Activated T-cell treated with anti-CD3 and anti-CD28 coated beads, Interleukin-2, amount 50 U/mL, for 24 hours (primary cell): Measurements from ENCODE around the gene DOCK1.

ENCODE experiments used
- DNase-seq: peaks from one replicate; pipeline ENCODE4 v3.0.0-alpha.2; 2020
- H3K27ac Mint-ChIP-seq: 2 replicates; pipeline ENCODE4 v1.8.0; 2020; ENCODE audit warnings: mild to moderate bottlenecking, mixed read lengths
- H3K27me3 Mint-ChIP-seq: 2 replicates; pipeline ENCODE4 v1.8.0; 2020; ENCODE audit warnings: mixed read lengths
- H3K36me3 Mint-ChIP-seq: 2 replicates; pipeline ENCODE4 v1.8.0; 2020; ENCODE audit warnings: low read depth, mixed read lengths
- H3K4me1 Mint-ChIP-seq: 2 replicates; pipeline ENCODE4 v1.8.0; 2020; ENCODE audit warnings: low read depth, mixed read lengths
- H3K4me3 Mint-ChIP-seq: 2 replicates; pipeline ENCODE4 v1.8.0; 2020; ENCODE audit warnings: mild to moderate bottlenecking, moderate library complexity, mixed read lengths
- H3K9me3 Mint-ChIP-seq: 2 replicates; pipeline ENCODE4 v1.8.0; 2020; ENCODE audit warnings: mixed read lengths

DOCK1 gene

GRCh38 chr10:127012769-127013152 lies 107.5 kb downstream of the DOCK1 start:
- Mint-ChIP-seq H3K27ac (no peak overlapping the region), H3K27me3 (no peaks in the 10 kb centered on the region), H3K4me1 (no peaks in the 10 kb centered on the region), H3K9me3 (no peaks in the 10 kb centered on the region), H3K4me3 (no peak overlapping the region), H3K36me3 (no peaks in the 10 kb centered on the region)
- no peak for DNase-seq

GRCh38 chr10:127013211-127013656 lies 108.0 kb downstream of the DOCK1 start:
- Mint-ChIP-seq H3K36me3 (no peaks in the 10 kb centered on the region), H3K27ac (no peak overlapping the region), H3K27me3 (no peaks in the 10 kb centered on the region), H3K4me1 (no peaks in the 10 kb centered on the region), H3K4me3 (no peak overlapping the region), H3K9me3 (no peaks in the 10 kb centered on the region)
- no peak for DNase-seq

- Mint-ChIP-seq H3K27ac (no peak overlapping the region), H3K4me1 (no peaks in the 10 kb centered on the region), H3K36me3 (no peaks in the 10 kb centered on the region), H3K4me3 (no peak overlapping the region), H3K27me3 (no peaks in the 10 kb centered on the region), H3K9me3 (no peaks in the 10 kb centered on the region)
- no peak for DNase-seq
Observed at GRCh38 chr10:127013691-127014473, 108.7 kb downstream of the DOCK1 start.

- no peak for DNase-seq
- Mint-ChIP-seq H3K9me3 (no peaks in the 10 kb centered on the region), H3K4me3 (no peak overlapping the region), H3K27me3 (no peaks in the 10 kb centered on the region), H3K27ac (no peak overlapping the region), H3K36me3 (no peaks in the 10 kb centered on the region), H3K4me1 (no peaks in the 10 kb centered on the region)
Observed at GRCh38 chr10:127014671-127015070, 109.4 kb downstream of the DOCK1 start.

DNA sequence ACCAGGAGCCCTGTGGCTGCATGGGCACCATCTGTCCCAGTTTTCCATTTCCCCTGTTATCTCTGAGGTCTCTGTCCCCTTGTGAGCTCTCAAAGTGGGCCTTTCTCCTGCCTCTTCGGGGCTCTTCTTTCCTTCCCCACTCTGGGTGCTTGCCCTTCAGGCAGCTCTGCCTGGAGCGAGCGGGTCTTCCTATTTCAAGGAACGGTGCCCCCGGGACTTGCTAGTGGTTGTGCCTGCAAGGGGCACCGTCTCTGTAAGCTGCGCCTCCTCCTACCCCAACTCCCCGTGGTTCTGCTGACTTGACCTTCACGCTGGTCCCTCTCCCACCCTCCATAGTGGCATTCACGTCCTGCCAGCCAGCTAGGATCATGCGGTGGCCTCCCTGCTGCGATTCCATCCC lies 110.1 kb downstream of the DOCK1 start:
- no peak overlapping the region for H3K27ac Mint-ChIP-seq
- no peaks in the 10 kb centered on the region for H3K27me3 Mint-ChIP-seq
- DNase-seq = no peak
- H3K36me3 Mint-ChIP-seq = no peaks in the 10 kb centered on the region
- no peak overlapping the region for H3K4me3 Mint-ChIP-seq
- no peaks in the 10 kb centered on the region for H3K4me1 Mint-ChIP-seq
- no peaks in the 10 kb centered on the region for H3K9me3 Mint-ChIP-seq

DNA sequence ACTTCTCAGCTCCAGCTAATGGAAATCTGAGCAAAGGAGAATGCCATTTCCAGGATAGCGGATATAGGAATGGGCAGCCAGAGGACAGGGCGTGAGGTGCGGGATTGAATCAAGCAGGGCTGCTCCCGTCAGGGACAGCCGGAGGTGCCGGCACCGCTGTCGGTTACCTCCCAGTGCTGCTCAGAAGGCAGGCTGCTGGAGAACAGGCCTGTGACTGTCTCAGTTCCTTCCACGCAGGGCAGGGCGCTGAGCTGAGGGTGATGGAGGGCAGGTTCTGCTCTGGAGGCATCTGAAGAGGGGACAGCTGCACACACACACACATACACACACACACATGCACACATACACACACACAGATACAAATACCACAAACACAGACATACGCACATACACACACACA lies 111.1 kb downstream of the DOCK1 start:
- Mint-ChIP-seq H3K4me3 (no peak overlapping the region), H3K36me3 (no peaks in the 10 kb centered on the region), H3K4me1 (no peaks in the 10 kb centered on the region), H3K27ac (no peak overlapping the region), H3K27me3 (no peaks in the 10 kb centered on the region), H3K9me3 (no peaks in the 10 kb centered on the region)
- DNase-seq = no peak

DNA sequence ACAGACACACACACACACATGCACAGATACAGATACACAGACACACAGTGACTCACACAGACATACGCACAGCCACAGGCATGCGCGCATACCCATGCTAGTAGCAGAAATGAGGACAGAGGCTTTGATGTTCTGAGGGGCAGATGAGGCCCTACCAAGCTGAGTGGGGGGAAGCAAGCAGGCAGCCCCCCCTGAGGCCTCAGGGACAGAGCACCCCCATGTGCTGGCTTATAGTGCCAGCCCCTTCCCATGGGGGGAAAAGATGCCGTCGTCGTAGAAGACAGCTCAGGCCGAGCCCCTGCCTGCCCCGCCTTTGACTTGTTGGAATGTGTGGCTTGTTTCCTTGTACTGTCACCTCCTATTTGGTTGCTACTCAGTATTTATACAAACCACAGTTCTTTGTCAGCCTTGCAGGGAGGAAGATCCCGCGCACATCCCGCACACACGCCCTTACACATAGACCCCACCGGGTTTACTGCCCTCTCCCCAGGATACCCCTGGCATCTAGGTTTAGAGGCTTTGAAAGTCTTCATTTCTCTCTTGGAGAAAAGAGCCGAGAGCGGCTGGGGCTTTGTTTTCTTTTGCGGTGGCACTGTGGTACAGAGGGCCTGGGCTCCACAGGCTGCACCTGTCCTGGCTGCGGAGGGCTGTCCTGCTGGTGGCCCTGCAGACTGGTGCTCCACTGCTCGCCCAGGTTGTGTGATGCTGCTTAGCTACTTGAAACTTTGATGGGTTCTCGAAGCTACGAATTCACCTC lies 112.5 kb downstream of the DOCK1 start:
- H3K36me3 Mint-ChIP-seq = no peaks in the 10 kb centered on the region
- no peaks in the 10 kb centered on the region for H3K4me1 Mint-ChIP-seq
- DNase-seq = no peak
- H3K9me3 Mint-ChIP-seq = no peaks in the 10 kb centered on the region
- H3K4me3 Mint-ChIP-seq = no peak overlapping the region
- H3K27ac Mint-ChIP-seq = no peak overlapping the region
- H3K27me3 Mint-ChIP-seq = no peaks in the 10 kb centered on the region

DNA sequence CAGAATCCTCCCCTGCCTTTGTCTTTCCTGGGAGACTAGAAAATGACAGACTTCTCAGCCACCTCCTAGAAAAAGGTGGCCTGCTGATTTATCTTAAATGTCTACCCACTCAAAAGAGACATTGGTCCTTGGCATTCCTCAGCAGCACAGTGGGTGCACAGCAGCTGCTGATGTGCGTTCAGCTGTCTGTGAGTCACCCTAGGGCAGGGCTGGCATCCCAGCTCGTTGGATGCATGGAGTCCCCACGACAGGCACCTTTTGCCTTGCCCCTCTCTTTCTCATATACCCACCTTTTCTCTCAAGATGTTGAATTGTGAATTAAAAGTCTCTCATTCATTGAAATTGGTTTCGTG lies 113.0 kb downstream of the DOCK1 start:
- DNase-seq = no peak
- Mint-ChIP-seq H3K9me3 (no peaks in the 10 kb centered on the region), H3K4me1 (no peaks in the 10 kb centered on the region)

DNA sequence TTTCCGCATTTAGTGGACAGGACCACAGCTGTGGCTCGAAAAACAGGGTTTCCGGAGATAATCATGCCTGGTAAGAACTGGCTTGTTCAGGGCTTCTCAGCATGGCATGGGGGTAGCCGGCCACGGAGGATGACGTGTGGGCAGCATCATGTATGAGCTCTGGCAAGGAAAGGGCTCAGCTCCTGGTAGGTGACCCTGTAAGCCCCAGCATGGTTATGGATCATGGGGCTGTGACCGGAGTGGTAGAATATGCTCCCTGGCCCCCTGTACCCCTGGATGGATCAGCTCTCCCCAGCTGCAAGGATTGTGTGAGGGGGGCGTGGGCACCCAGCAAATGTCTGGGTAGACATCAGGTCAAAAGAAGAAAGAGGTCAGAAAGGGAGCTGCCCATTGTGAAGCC lies 113.5 kb downstream of the DOCK1 start:
- Mint-ChIP-seq H3K27me3 (no peaks in the 10 kb centered on the region), H3K36me3 (no peaks in the 10 kb centered on the region), H3K4me1 (no peaks in the 10 kb centered on the region), H3K4me3 (no peak overlapping the region), H3K27ac (no peak overlapping the region), H3K9me3 (no peaks in the 10 kb centered on the region)
- DNase-seq = no peak

More for the DNA sequence above, 113.0 kb downstream of the DOCK1 start:
- no peak overlapping the region for H3K4me3 Mint-ChIP-seq
- no peaks in the 10 kb centered on the region for H3K36me3 Mint-ChIP-seq
- no peaks in the 10 kb centered on the region for H3K27me3 Mint-ChIP-seq
- no peak overlapping the region for H3K27ac Mint-ChIP-seq

GRCh38 chr10:127020260-127020659 lies 115.0 kb downstream of the DOCK1 start:
- Mint-ChIP-seq H3K9me3 (no peaks in the 10 kb centered on the region), H3K27ac (no peak overlapping the region), H3K36me3 (no peaks in the 10 kb centered on the region), H3K4me1 (no peaks in the 10 kb centered on the region), H3K4me3 (no peak overlapping the region), H3K27me3 (no peaks in the 10 kb centered on the region)
- DNase-seq = no peak

DNA sequence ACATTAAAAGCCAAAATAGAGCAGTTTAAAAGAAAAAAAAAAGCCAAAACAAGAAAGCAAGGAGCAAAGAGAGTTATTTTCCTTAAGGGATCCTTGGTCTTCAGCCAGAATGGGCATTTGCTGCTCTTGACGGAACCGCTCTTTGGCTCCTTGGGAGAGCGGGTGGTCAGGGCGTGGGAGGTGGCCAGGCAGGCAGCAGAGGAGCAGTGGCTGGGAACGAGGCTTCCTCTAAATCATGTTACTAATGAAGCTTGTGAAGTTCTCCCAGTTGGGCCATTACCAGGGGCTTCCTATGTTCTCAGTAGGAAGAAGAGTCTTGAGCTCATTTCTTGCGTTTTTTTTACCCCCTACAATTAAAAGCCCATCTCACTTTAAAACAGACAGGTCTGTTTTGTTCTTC lies 116.6 kb downstream of the DOCK1 start:
- Mint-ChIP-seq H3K9me3 (no peaks in the 10 kb centered on the region), H3K27ac (no peak overlapping the region), H3K36me3 (no peaks in the 10 kb centered on the region), H3K27me3 (no peaks in the 10 kb centered on the region), H3K4me1 (no peaks in the 10 kb centered on the region), H3K4me3 (no peak overlapping the region)
- no peak for DNase-seq

- no peak overlapping the region for H3K4me3 Mint-ChIP-seq
- H3K27me3 Mint-ChIP-seq = no peaks in the 10 kb centered on the region
- no peak for DNase-seq
- no peaks in the 10 kb centered on the region for H3K4me1 Mint-ChIP-seq
- H3K9me3 Mint-ChIP-seq = no peaks in the 10 kb centered on the region
- H3K36me3 Mint-ChIP-seq = no peaks in the 10 kb centered on the region
- no peak overlapping the region for H3K27ac Mint-ChIP-seq
Observed at GRCh38 chr10:127024685-127025435, 119.6 kb downstream of the DOCK1 start.

- Mint-ChIP-seq H3K36me3 (no peaks in the 10 kb centered on the region), H3K4me3 (no peak overlapping the region), H3K4me1 (no peaks in the 10 kb centered on the region), H3K27me3 (no peaks in the 10 kb centered on the region), H3K9me3 (no peaks in the 10 kb centered on the region), H3K27ac (no peak overlapping the region)
- DNase-seq = no peak
Observed at GRCh38 chr10:127027786-127028185, 122.6 kb downstream of the DOCK1 start.

DNA sequence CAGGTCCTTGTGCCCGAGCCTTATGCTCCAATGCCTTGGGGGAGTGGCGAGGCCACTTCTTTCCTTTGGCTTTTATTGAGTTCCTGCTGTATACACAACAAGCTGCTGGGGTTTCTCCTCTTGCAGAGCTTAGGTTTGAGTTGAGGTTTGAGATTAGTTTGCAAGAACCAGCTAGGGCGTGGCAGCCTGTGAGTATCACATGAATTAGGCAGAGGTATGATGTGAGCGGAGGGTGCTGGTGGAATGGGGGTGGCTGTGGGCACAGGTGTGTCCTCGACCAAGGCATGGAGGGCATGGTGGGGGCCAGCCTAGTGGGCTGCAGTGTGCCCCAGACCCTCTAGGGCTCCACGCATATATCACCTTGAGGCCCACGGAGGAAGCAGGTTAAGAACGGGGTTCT lies 123.3 kb downstream of the DOCK1 start:
- H3K27me3 Mint-ChIP-seq = no peaks in the 10 kb centered on the region
- no peak for DNase-seq
- H3K9me3 Mint-ChIP-seq = no peaks in the 10 kb centered on the region
- no peak overlapping the region for H3K4me3 Mint-ChIP-seq
- no peaks in the 10 kb centered on the region for H3K4me1 Mint-ChIP-seq
- H3K36me3 Mint-ChIP-seq = no peaks in the 10 kb centered on the region
- H3K27ac Mint-ChIP-seq = no peak overlapping the region

- no peak overlapping the region for H3K27ac Mint-ChIP-seq
- H3K27me3 Mint-ChIP-seq = no peaks in the 10 kb centered on the region
- H3K36me3 Mint-ChIP-seq = no peaks in the 10 kb centered on the region
- no peak for DNase-seq
- H3K4me3 Mint-ChIP-seq = no peak overlapping the region
- H3K4me1 Mint-ChIP-seq = no peaks in the 10 kb centered on the region
- H3K9me3 Mint-ChIP-seq = no peaks in the 10 kb centered on the region
Observed at GRCh38 chr10:127029061-127029460, 123.8 kb downstream of the DOCK1 start.
